IPS-15b (cell line): ENCODE results near the gene SURF2.
A peak's percentile ranks its signal among the peaks of the same experiment; 100 is the strongest.
"Not testable (repeated sequence)": the region's sequence is repeated elsewhere in the genome, so short reads cannot be mapped to it uniquely, and the experiment has no call there.

Source experiments
- H3K27me3 ChIP-seq: one replicate; pipeline ENCODE4 v1.6.1; 2013; ENCODE audit warnings: low read length; ENCODE audit not compliant: control insufficient read depth, insufficient read depth
- H3K36me3 ChIP-seq: one replicate; pipeline ENCODE4 v1.6.1; 2013; ENCODE audit warnings: low read length; ENCODE audit not compliant: control insufficient read depth, insufficient read depth
- H3K4me1 ChIP-seq: one replicate; pipeline ENCODE4 v1.6.1; 2013; ENCODE audit warnings: mild to moderate bottlenecking, low read length; ENCODE audit not compliant: control insufficient read depth, insufficient read depth
- H3K4me3 ChIP-seq: one replicate; pipeline ENCODE4 v1.5.1; 2013; ENCODE audit warnings: low read depth, low read length
- H3K9ac ChIP-seq: one replicate; pipeline ENCODE4 v1.6.1; 2013; ENCODE audit warnings: low read depth, mild to moderate bottlenecking, low read length
- H3K9me3 ChIP-seq: one replicate; pipeline ENCODE4 v1.6.1; 2013; ENCODE audit warnings: mild to moderate bottlenecking, low read length; ENCODE audit not compliant: control insufficient read depth, insufficient read depth

SURF2 gene

DNA sequence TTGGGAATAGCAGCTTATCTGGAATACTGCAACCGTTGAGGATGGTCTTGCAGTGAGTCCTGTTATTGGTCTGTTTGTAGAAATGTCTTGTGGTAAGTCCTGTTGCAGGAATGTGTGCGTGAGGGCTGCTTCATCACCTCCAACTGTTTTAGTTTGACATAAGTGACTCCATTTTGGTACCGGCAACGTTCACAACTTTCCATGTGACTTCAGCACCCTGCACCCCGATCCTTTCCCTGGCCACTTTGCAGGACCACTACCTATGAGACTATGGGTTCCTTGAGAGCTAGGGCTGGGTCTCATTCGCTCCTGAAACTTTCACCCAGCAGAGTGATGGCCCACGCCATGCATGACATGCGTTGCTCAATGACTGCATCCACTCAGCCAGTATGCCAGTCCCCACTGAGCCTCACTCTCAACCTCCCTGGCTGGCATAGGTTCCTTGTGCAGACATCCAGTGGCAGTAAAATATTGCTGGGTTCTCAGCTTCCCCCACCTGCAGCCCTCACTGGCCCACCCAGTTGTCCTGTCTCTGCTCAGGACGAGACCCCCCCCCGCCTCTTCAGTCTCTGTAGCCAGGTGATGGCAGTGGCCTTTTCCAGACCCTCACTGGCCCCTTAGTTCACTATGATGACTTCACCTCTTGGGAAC, 28.4 kb upstream of the SURF2 start:
- Histone ChIP-seq H3K9ac (no peak overlapping the region), H3K9me3 (no peaks in the 10 kb centered on the region), H3K27me3 (no peaks in the 10 kb centered on the region), H3K36me3 (peaks cover 23% of the 10 kb centered on the region), H3K4me3 (no peak overlapping the region), H3K4me1 (no peaks in the 10 kb centered on the region)

DNA sequence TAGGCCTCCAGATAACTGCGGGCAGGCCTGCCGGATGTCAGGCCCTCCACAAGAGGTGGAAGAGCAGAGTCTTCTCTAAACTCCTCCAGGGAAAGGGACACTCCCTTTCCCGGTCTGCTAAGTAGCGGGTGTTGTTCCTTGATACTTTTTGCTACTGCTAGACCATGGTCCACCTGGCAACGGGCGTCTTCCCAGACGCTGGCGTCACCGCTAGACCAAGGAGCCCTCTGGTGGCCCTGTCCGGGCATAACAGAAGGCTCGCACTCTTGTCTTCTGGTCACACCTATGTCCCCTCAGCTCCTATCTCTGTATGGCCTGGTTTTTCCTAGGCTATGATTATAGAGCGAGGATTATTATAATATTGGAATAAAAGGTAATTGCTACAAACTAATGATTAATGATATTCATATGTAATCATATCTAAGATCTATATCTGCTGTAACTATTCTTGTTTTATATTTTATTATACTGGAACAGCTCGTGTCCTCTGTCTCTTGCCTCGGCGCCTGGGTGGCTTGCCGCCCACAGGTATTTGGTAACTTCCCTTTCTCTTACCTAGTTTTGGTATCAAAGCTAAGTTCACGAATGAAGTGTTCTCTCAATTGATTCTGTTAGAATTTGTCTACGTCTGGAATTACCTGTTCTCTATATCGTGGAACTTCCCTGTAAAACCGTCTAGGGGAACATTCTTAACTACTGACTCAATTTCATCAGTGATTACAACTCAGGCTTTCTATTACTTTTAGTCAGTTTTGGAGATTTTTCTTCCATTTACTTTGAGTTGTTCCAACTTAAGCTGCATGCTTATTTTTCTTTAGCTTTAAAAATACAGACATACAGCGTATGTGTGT, 26.8 kb upstream of the SURF2 start:
- not testable (repeated sequence) for H3K27me3 ChIP-seq, H3K9me3 ChIP-seq, H3K4me1 ChIP-seq, H3K4me3 ChIP-seq, H3K9ac ChIP-seq
- peaks cover 34% of the 10 kb centered on the region for H3K36me3 ChIP-seq

DNA sequence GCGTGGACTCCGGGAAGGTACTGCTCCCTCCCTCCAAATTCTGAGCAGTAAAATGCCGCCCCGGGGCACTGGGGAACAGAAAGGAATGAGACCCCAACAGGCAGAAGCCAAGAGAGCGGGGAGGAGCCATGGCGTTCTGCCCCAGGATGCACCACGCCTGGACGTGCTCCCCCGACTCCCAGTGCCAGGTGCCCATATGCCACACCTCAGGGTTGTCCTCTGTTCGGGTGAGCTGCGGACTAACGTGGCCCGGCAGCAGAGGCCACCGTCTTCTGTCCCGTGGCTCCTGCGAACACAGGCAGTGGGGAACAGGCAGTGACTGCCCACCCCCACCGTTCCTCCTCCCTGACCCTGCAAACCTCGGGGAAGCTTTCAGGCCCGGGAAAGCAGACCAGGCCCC, 25.1 kb upstream of the SURF2 start:
- Histone ChIP-seq H3K9me3 (no peaks in the 10 kb centered on the region), H3K36me3 (peaks cover 34% of the 10 kb centered on the region), H3K4me3 (no peak overlapping the region), H3K27me3 (no peaks in the 10 kb centered on the region), H3K9ac (no peak overlapping the region), H3K4me1 (peaks cover 7% of the 10 kb centered on the region)

DNA sequence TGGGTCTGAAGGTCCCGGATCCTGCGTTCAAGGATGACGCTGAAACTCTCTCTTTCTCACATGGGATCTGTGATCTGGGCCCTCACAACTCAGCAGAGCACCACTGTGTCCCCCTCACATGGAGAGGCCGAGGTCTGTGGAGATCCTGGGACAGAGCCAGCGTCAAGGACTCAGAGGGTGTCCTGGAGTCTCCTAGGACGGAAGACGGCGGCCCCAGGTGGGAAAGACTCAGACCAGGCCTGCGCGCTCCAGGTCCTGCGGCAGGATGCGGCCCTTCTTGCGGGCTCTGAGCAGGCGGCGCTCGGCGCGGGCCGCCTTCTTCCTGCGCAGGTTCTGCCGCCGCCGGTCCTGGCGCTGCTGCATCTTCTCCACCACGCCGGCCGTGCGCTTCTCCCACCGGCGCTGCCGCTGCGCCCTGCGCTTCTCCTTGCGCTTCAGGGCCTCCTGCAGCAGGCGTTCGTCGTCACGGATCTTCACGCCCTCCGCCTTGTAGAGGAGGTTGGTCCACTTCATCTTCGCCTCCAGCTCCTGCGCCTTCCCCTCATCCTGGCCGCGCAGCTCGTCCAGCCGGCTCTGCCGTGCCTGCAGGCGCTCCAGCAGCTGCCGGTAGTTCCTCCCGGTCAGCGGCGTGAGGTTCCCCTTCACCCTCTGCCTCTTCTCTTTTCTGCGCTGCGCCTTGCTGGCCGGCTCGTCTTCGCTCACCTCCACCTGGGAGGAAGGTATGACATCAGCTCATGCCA, 24.5 kb upstream of the SURF2 start:
- Histone ChIP-seq H3K27me3 (no peaks in the 10 kb centered on the region), H3K36me3 (peaks cover 34% of the 10 kb centered on the region), H3K9ac (no peak overlapping the region), H3K4me1 (peaks cover 7% of the 10 kb centered on the region), H3K4me3 (no peak overlapping the region), H3K9me3 (no peaks in the 10 kb centered on the region)

DNA sequence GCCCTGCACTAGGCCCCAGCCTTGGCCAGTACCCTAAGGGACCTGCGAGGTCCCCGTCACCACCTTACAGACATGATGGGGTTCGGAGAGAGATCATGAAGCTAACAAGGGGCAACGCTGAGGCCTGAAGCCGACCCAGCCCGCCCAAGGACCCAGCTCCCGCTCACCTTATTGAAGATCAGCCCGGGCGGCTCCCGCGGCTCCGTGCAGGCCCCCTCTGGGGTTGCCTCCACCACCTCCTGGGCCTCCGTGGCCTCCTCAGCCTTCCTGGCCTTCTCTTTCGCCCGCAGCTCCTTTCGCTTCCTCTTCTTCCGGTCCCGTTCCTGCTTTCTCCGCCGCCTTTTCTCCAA, 24.0 kb upstream of the SURF2 start:
- Histone ChIP-seq H3K4me1 (peaks cover 7% of the 10 kb centered on the region), H3K36me3 (peaks cover 34% of the 10 kb centered on the region), H3K4me3 (no peak overlapping the region), H3K9ac (no peak overlapping the region), H3K27me3 (no peaks in the 10 kb centered on the region), H3K9me3 (no peaks in the 10 kb centered on the region)

DNA sequence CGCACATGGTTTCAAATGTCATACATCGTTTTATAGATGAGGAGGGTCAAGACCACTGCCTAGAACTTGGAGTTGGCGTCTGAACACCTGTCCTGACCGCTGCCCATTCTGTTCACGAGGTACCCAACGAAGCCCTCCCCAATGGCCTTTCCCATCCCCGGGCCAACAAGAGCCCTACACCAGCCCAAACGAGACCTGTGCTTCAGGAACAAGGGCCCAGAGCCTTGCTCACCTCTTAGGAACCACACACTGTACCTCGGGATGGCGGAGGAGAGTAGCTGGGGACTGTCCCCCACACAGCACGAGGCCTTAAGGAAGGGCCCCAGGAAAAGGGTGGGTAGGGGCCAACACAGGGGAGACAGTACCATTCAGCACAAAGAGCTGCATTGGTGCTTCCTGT, 23.3 kb upstream of the SURF2 start:
- H3K36me3 ChIP-seq: peaks cover 34% of the 10 kb centered on the region
- H3K4me3 ChIP-seq: no peak overlapping the region
- H3K9me3 ChIP-seq: no peaks in the 10 kb centered on the region
- H3K27me3 ChIP-seq: no peaks in the 10 kb centered on the region
- peaks cover 7% of the 10 kb centered on the region for H3K4me1 ChIP-seq
- H3K9ac ChIP-seq: no peak overlapping the region

DNA sequence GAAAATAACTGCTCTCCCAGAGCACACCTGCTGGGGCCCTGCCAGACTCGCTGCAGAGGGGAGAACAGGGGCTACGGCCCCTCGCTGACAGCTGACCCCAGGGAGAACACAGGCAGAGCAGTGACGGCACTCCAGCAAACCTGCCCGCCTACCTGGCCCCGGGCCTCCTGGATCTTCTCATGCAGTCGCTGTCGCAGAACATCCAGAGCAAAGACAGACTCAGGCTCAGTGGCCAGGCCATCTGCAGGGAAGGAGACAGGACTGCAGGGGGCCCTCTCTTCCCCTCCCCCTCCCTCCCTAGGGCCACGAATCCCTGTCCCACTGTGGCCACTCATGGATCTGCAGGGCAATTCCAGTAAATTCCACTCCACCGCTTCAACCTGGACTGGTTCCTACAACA, 22.8 kb upstream of the SURF2 start:
- Histone ChIP-seq H3K4me3 (no peak overlapping the region), H3K9ac (no peak overlapping the region), H3K9me3 (no peaks in the 10 kb centered on the region), H3K27me3 (no peaks in the 10 kb centered on the region), H3K4me1 (peaks cover 7% of the 10 kb centered on the region), H3K36me3 (peaks cover 34% of the 10 kb centered on the region)

DNA sequence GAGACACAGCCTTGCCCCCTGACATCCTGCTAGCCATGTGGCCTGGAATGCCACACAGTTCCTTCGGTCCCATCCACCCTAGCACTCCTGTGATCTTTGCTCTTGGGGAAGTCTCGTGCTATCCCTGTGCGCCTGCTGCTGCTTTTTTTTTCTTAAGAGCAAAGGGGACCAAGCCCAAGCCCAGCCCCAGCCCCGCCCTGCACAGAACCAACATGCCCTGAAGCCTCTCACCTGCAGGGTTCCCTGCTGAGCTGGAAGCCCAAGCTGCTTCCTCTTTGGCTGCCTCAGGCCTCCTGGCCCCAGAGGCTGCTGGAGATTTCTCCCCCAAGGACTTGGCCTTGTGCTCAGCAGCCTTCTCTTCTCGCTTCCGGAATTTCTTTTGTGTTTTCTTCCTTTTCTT, 22.2 kb upstream of the SURF2 start:
- Histone ChIP-seq H3K9me3 (no peaks in the 10 kb centered on the region), H3K4me3 (no peak overlapping the region), H3K27me3 (no peaks in the 10 kb centered on the region), H3K36me3 (peaks cover 34% of the 10 kb centered on the region), H3K4me1 (peaks cover 7% of the 10 kb centered on the region), H3K9ac (no peak overlapping the region)

DNA sequence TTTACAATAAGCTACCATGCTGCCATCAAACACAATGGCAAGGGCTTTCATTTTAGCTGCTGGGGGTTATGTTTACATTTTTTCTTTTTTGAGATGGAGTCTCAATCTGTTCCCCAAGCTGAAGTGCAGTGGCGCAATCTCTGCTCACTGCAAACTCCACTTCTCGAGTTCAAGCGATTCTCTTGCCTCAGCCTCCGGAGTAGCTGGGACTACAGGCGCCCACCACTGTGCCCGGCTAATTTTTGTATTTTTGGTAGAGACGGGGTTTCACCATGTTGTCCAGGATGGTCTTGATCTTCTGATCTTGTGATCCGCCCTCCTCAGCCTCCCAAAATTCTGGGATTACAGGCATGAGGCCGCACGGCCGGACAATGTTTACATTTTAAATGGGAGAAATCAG, 21.5 kb upstream of the SURF2 start:
- H3K4me1 ChIP-seq, H3K27me3 ChIP-seq, H3K9me3 ChIP-seq: not testable (repeated sequence)
- H3K9ac ChIP-seq: peak overlapping the region; percentile 87
- peak overlapping the region; percentile 78 for H3K4me3 ChIP-seq
- H3K36me3 ChIP-seq: peaks cover 38% of the 10 kb centered on the region

DNA sequence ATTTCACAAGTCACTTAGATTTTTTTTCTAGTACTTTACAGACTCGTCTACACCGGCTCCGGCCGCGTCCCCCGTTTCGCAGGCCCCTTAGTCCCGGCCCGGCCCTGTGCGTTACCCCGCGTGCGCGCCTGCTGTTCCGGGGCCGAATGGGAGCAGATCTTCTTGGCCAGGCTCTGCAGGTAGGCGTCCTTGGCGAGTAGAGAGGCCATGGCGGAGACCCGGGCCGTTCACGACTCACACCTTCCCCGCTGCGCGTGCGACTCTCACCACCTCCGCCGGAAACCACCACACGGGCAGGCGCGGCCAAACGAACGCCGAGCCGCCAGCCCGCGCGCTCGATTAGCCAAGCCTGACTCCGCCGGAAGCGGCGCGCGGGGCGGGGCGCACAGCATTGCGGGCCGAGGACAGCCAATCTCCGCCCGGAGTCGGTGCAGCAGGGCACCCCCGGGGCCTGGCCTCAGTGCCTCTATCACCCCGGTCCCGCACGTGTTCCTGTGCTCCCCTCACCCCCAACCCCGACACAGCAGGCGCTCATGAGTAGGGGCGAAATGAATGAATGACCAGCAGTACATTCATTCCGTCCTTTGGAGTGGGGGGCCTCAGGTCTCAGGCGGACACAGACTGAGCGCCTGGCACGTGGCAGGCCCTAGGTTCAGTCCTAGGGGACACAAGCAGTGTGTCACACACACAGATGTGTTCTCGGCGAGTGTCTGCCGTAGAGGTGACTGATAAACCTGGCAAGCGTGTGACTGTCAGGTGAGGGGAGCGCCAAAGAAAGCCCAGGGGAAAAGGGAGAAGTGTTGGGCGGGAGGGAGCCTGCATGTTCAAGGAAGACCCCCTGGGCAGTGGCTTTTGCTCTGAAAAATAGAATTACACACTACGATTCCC, 20.2 kb upstream of the SURF2 start, which contains the start of gene SURF6:
Gene SURF6 (minus strand): TSS at position 265 of the 888 bp plus-strand sequence. CDS start 56 bp downstream, at position 209.
- peaks cover 45% of the 10 kb centered on the region for H3K36me3 ChIP-seq

DNA sequence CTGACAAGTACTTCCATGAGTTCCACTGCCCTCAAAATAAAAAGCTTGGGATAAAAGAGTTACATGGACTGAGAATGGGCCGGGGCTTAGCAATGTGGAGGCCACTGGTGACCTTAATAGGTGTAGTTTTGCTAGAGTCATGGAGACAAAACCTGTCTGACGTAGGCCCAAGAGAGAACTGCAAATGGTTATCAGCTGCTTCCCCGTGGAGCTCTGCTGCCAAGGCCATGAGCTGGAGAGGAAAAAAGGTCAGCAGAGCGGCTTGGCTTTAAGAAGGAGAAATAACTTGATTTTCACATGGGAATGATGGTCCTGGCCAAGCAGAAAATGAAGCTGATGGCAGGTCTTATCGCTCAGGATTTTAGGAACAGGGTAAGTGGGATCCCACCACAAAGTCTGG, 16.7 kb upstream of the SURF2 start:
- H3K9me3 ChIP-seq: no peaks in the 10 kb centered on the region
- peaks cover 45% of the 10 kb centered on the region for H3K36me3 ChIP-seq
- H3K9ac ChIP-seq: no peak overlapping the region
- H3K27me3 ChIP-seq: no peaks in the 10 kb centered on the region
- H3K4me3 ChIP-seq: no peak overlapping the region
- peaks cover 2% of the 10 kb centered on the region for H3K4me1 ChIP-seq

More for the DNA sequence above, 20.2 kb upstream of the SURF2 start, which contains the start of gene SURF6:
- H3K9me3 ChIP-seq: no peaks in the 10 kb centered on the region
- peaks cover 7% of the 10 kb centered on the region for H3K4me1 ChIP-seq
- H3K27me3 ChIP-seq: no peaks in the 10 kb centered on the region
- H3K4me3 ChIP-seq: peak within 1 kb of the TSS; percentile 78
- H3K9ac ChIP-seq: peak within 1 kb of the TSS; percentile 87
